IMR-90 (cell line): Measurements from ENCODE around the gene ZNF446. TPM values are rescaled to one million over a fixed set of nuclear protein-coding genes. Genes with fewer than 3 reads are reported as not detected.

ENCODE experiments used
- ATAC-seq: fragments of 200-7000 bp; cut with Tn5 transposase; 2 replicates; pipeline ENCODE4 v1.9.1; 2020; ENCODE audit warnings: low read depth, mild to moderate bottlenecking, moderate library complexity
- BruUV-seq: library from RNA; stranded (reverse); fragments of 400-500 nt; replicated peaks from 2 replicates; lab custom pipeline; 2021; lab: Mats Ljungman, UMichigan
- CTCF ChIA-PET: fragments of 300-600 bp; formaldehyde crosslinking; extraction: SDS; loops from one replicate; lab custom pipeline; 2021; ENCODE audit warnings: antibody characterized with exemption; lab: Yijun Ruan, JAX
- POLR2A ChIA-PET: fragments of 300-600 bp; sonication (Branson Sonifier 250); formaldehyde crosslinking; loops from one replicate; lab custom pipeline; 2022; ENCODE audit warnings: antibody characterized with exemption; ENCODE audit not compliant: unreplicated experiment; lab: Charles Lee
- DNase-seq: peaks from one replicate; pipeline ENCODE4 v3.0.0; 2013
- H2AFZ ChIP-seq: replicated peaks from 2 replicates; pipeline ENCODE3; 2013; ENCODE audit warnings: low read length, mild to moderate bottlenecking; ENCODE audit not compliant: poor library complexity
- H2AK5ac ChIP-seq: 2 replicates; pipeline ENCODE4 v1.6.1; 2013; ENCODE audit warnings: low read depth, low read length, inconsistent platforms
- H2AK9ac ChIP-seq: replicated peaks from 2 replicates; pipeline ENCODE3; 2013; ENCODE audit warnings: mild to moderate bottlenecking, low read depth, low read length, moderate library complexity; ENCODE audit not compliant: poor library complexity
- H2BK120ac ChIP-seq: 2 replicates; pipeline ENCODE4 v1.6.1; 2013; ENCODE audit warnings: low read depth, low read length, inconsistent platforms
- H2BK15ac ChIP-seq: 3 replicates; pipeline ENCODE4 v1.6.1; 2013; ENCODE audit warnings: low read depth, low read length, inconsistent platforms
- H2BK20ac ChIP-seq: 2 replicates; pipeline ENCODE4 v1.6.1; 2013; ENCODE audit warnings: low read depth, mild to moderate bottlenecking, inconsistent platforms, low read length, moderate library complexity
- H2BK5ac ChIP-seq: 2 replicates; pipeline ENCODE4 v1.6.1; 2013; ENCODE audit warnings: mild to moderate bottlenecking, low read depth, low read length, inconsistent platforms; ENCODE audit not compliant: poor library complexity, severe bottlenecking
- H3K14ac ChIP-seq: replicated peaks from 2 replicates; pipeline ENCODE4 v1.6.1; 2013; ENCODE audit warnings: low read depth, low read length, inconsistent platforms
- H3K18ac ChIP-seq: 2 replicates; pipeline ENCODE4 v1.6.1; 2013; ENCODE audit warnings: low read depth, low read length, control low read depth
- H3K23ac ChIP-seq: 2 replicates; pipeline ENCODE4 v1.6.1; 2013; ENCODE audit warnings: low read depth, low read length, inconsistent platforms
- H3K27ac ChIP-seq: 2 replicates; pipeline ENCODE4 v1.5.1; 2013; ENCODE audit warnings: mild to moderate bottlenecking, control low read depth, low read length; ENCODE audit not compliant: insufficient read depth
- H3K27me3 ChIP-seq: 2 replicates; pipeline ENCODE4 v1.6.1; 2013; ENCODE audit warnings: low read length; ENCODE audit not compliant: control insufficient read depth, insufficient read depth
- H3K36me3 ChIP-seq: 2 replicates; pipeline ENCODE4 v1.6.1; 2013; ENCODE audit warnings: low read length, mixed read lengths; ENCODE audit not compliant: control insufficient read depth, insufficient read depth
- H3K4ac ChIP-seq: 2 replicates; pipeline ENCODE4 v1.6.1; 2013; ENCODE audit warnings: low read depth, low read length, inconsistent platforms
- H3K4me1 ChIP-seq: 2 replicates; pipeline ENCODE4 v1.6.1; 2013; ENCODE audit warnings: low read length, mixed read lengths; ENCODE audit not compliant: control insufficient read depth, insufficient read depth
- H3K4me2 ChIP-seq: 2 replicates; pipeline ENCODE4 v1.6.1; 2013; ENCODE audit warnings: low read depth, mild to moderate bottlenecking, control low read depth, low read length, moderate library complexity
- H3K4me3 ChIP-seq: 2 replicates; pipeline ENCODE4 v1.5.1; 2013; ENCODE audit warnings: low read depth, mild to moderate bottlenecking, control low read depth, low read length, moderate library complexity; ENCODE audit not compliant: insufficient read depth
- H3K56ac ChIP-seq: 2 replicates; pipeline ENCODE4 v1.6.1; 2013; ENCODE audit warnings: low read length, inconsistent platforms; ENCODE audit not compliant: insufficient read depth; ENCODE audit errors: extremely low read depth
- H3K79me1 ChIP-seq, 2 experiments: 2 replicates each; pipeline ENCODE4 v1.6.1; 2013; ENCODE audit warnings: low read length in 2 of 2, inconsistent platforms in 1 of 2, low read depth in 1 of 2
- H3K9ac ChIP-seq: 2 replicates; pipeline ENCODE4 v1.6.1; 2013; ENCODE audit warnings: low read depth, low read length, control low read depth
- H3K9me1 ChIP-seq: 2 replicates; pipeline ENCODE4 v1.6.1; 2013; ENCODE audit warnings: low read length, inconsistent platforms; ENCODE audit not compliant: insufficient read depth
- H3K9me3 ChIP-seq: 2 replicates; pipeline ENCODE4 v1.6.1; 2013; ENCODE audit warnings: low read length; ENCODE audit not compliant: control insufficient read depth, insufficient read depth
- H4K20me1 ChIP-seq: 2 replicates; pipeline ENCODE4 v1.6.1; 2013; ENCODE audit warnings: low read length, inconsistent platforms; ENCODE audit not compliant: insufficient read depth
- H4K5ac ChIP-seq: 2 replicates; pipeline ENCODE4 v1.6.1; 2013; ENCODE audit warnings: mild to moderate bottlenecking, low read depth, low read length, control low read depth
- H4K8ac ChIP-seq, 2 experiments: 2 replicates each; pipeline ENCODE4 v1.6.1; 2013; ENCODE audit warnings: low read depth in 2 of 2, low read length in 2 of 2, control low read depth in 1 of 2, inconsistent platforms in 1 of 2
- H4K91ac ChIP-seq: 2 replicates; pipeline ENCODE4 v1.6.1; 2013; ENCODE audit warnings: low read depth, low read length, inconsistent platforms; ENCODE audit not compliant: insufficient read depth
- CEBPB ChIP-seq: IDR thresholded peaks from 2 replicates; pipeline ENCODE4 v1.6.1; 2012; ENCODE audit warnings: low read depth, low read length, improper control_type of control experiment
- CHD1 ChIP-seq: IDR thresholded peaks from 2 replicates; pipeline ENCODE4 v1.6.1; 2012; ENCODE audit warnings: low read depth, low read length, improper control_type of control experiment
- FOS ChIP-seq: fragments of 150-350 bp; IDR thresholded peaks from 2 replicates; pipeline ENCODE4 v1.6.1; 2016; ENCODE audit warnings: low read depth, low read length
- POLR2A ChIP-seq: IDR thresholded peaks from 2 replicates; pipeline ENCODE4 v1.6.1; 2012; ENCODE audit warnings: mild to moderate bottlenecking, low read depth, low read length
- WGBS, 2 experiments: methylation state at CpG; one replicate each; pipeline versions ENCODE4 v1.1.5 to v1.1.7; 2013; ENCODE audit warnings: missing lambda C conversion rate in 2 of 2; ENCODE audit not compliant: insufficient read length in 1 of 2; ENCODE audit errors: extremely low coverage in 2 of 2; 5-methylcytosine and 5-hydroxymethylcytosine counted together
- dilution Hi-C: fragments of 300-500 bp; cut with HindIII; formaldehyde crosslinking; loops from one replicate; pipeline ENCODE4 v1.14.3; 2018; ENCODE audit warnings: low sequenced_read_pairs; ENCODE audit not compliant: unreplicated experiment
- in situ Hi-C: fragments of 300-500 bp; cut with MboI; formaldehyde crosslinking; loops from 3 replicates; pipeline ENCODE4 v1.14.3; 2019; ENCODE audit warnings: low sequenced_read_pairs, inconsistent platforms, mixed read lengths
- intact Hi-C: fragments of 100-400 bp; cut with micrococcal nuclease; formaldehyde crosslinking; loops from 2 replicates; pipeline ENCODE4 v1.10.0; 2022
- polyA plus RNA-seq, 3 experiments: library from polyadenylated mRNA; depleted of rRNA; stranded (reverse); fragments of >200 nt; gene quantifications; 2 replicates each; pipeline ENCODE4 v1.2.3, GENCODE V29; 2012; ENCODE audit warnings: low replicate concordance in 1 of 3
- total RNA-seq: library from RNA; depleted of rRNA; stranded (reverse); fragments of >200 nt; gene quantifications from 2 replicates; pipeline ENCODE4 v1.2.3, GENCODE V29; 2012

The ZNF446 gene
- total and polyA plus RNA-seq, 2 of the 4 experiments (the other 2 are of a cell fraction): 4.8 to 6.9 TPM

DNA sequence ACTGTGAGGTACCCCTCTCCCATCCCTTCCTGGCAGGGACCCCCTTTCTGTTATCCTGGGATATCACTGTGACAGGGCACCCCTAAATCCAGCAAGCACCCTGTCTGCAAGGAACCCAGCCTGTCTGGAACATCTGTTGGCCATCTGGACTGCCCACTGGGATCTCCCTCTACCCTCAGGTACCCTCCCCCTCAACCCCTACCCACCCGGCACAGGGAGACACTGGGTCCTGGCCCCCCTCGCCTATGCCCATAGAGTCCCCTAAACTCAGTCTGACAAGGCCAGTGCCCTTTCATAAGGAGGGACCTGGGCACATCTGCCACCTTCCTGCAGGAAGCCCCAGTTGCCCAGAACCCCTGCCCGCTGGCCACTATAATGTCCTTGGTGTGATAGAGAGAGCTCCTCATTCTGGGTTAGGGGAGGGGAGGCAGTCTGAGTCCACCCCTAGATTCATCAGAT, 38.4 kb downstream of the ZNF446 start:
- Histone ChIP-seq H4K91ac (no peak overlapping the region), H2BK15ac (no peak overlapping the region), H4K8ac (peak overlapping the region; percentile 29 to 53; a peak in 1 of 4 replicates), H2AK5ac (peak overlapping the region; percentile 53), H3K56ac (no peak overlapping the region), H3K9ac (no peak overlapping the region), H3K4me1 (peaks cover 6% of the 10 kb centered on the region), H3K18ac (no peak overlapping the region), H2BK120ac (no peak overlapping the region), H2AFZ (no peak overlapping the region), H2BK20ac (no peak overlapping the region), H3K4ac (no peak overlapping the region), H3K9me3 (no peaks in the 10 kb centered on the region), H4K20me1 (peaks cover 26% of the 10 kb centered on the region), H3K27ac (no peak overlapping the region), H3K23ac (no peak overlapping the region), H4K5ac (no peak overlapping the region), H2BK5ac (no peak overlapping the region), H3K14ac (0 out of 2 replicates have a peak overlapping the region, but pooled peaks have one; percentile 3), H3K4me2 (peak overlapping the region; percentile 20; the same call in 1 of the 2 replicates), H2AK9ac (no peak overlapping the region), H3K9me1 (peaks cover 8% of the 10 kb centered on the region), H3K27me3 (no peaks in the 10 kb centered on the region), H3K79me1 (peaks cover 4 to 60% of the 10 kb centered on the region in 2 experiments; a peak in 3 of 4 replicates), H3K36me3 (peaks cover 18% of the 10 kb centered on the region), H3K4me3 (no peak overlapping the region)
- dilution Hi-C loops (no loop called here), intact Hi-C loops (loop anchor here (5.0 kb wide), 1 partner anchor 207 kb away; the partner anchor contains the start of gene ERVK3-1), in situ Hi-C loops (no loop called here)
- POLR2A ChIA-PET: no interaction called here
- no TSS peak for BruUV-seq
- TF ChIP-seq CEBPB (no peak), POLR2A (no peak), CHD1 (no peak), FOS (no peak)
- no peak for ATAC-seq
- CTCF ChIA-PET: no interaction called here
- no peak for DNase-seq
- no CpG with 5 or more reads among the region's 3 CpGs for WGBS, 2 experiments
